Measurements from ENCODE around the gene WDR36.

GRCh38 chr5:111159845-111160244 lies 67.7 kb downstream of the WDR36 start:
- TF ChIP-seq CTCF (IDR thresholded peaks at IDR 0.05) = no peak
- TF ChIP-seq ZFX (IDR thresholded peaks at IDR 0.05; ENCODE audit: borderline replicate concordance) = no peak
